Keratinocyte (primary cell): ENCODE results near the gene AMN. TPM values are rescaled to one million over a fixed set of nuclear protein-coding genes. Genes with fewer than 3 reads are reported as not detected.
"Not testable (repeated sequence)": the region's sequence is repeated elsewhere in the genome, so short reads cannot be mapped to it uniquely, and the experiment has no call there.

Experiments
- DNase-seq: peaks from one replicate; pipeline ENCODE4 v3.0.0-alpha.2; 2011; ENCODE audit warnings: low read depth, missing footprints, low spot score
- FAIRE-seq: peaks from 2 replicates; lab custom pipeline; 2011; peaks lifted over from hg19 to GRCh38; lab: Jason Lieb, UNC
- H2AFZ ChIP-seq: 2 replicates; pipeline ENCODE4 v1.6.0; 2012; ENCODE audit warnings: low read length, control low read depth, inconsistent platforms; ENCODE audit not compliant: control insufficient read depth
- H3K27ac ChIP-seq: 2 replicates; pipeline ENCODE4 v1.5.1; 2011; ENCODE audit warnings: low read length; ENCODE audit not compliant: control insufficient read depth, insufficient read depth
- H3K27me3 ChIP-seq: 3 replicates; pipeline ENCODE4 v1.6.0; 2011; ENCODE audit warnings: low read length; ENCODE audit not compliant: control insufficient read depth, insufficient read depth; ENCODE audit errors: extremely low read depth
- H3K36me3 ChIP-seq, 2 experiments: 2 replicates in 1 of 2; 3 replicates in 1 of 2; pipeline ENCODE4 v1.5.1; 2011; ENCODE audit warnings: low read length in 2 of 2, mild to moderate bottlenecking in 1 of 2; ENCODE audit not compliant: control insufficient read depth in 2 of 2, insufficient read depth in 2 of 2; ENCODE audit errors: extremely low read depth in 1 of 2
- H3K4me1 ChIP-seq: 3 replicates; pipeline ENCODE4 v1.5.1; 2011; ENCODE audit warnings: low read length; ENCODE audit not compliant: control insufficient read depth, insufficient read depth; ENCODE audit errors: extremely low read depth
- H3K4me2 ChIP-seq: 3 replicates; pipeline ENCODE4 v1.6.0; 2011; ENCODE audit warnings: low read depth, low read length; ENCODE audit not compliant: control insufficient read depth, insufficient read depth; ENCODE audit errors: extremely low read depth
- H3K4me3 ChIP-seq, 3 experiments: fragments of 200-600 bp in 1 of 3; sonication (generic) in 1 of 3; 2 replicates in 2 of 3; 3 replicates in 1 of 3; pipeline ENCODE4 v1.5.1; 2011 to 2016; ENCODE audit warnings: low read length in 3 of 3, mild to moderate bottlenecking in 3 of 3, control low read depth in 2 of 3, inconsistent platforms in 1 of 3, low read depth in 1 of 3, mixed read lengths in 1 of 3, mixed run types in 1 of 3, moderate library complexity in 1 of 3; ENCODE audit not compliant: control insufficient read depth in 2 of 3, insufficient read depth in 2 of 3; ENCODE audit errors: extremely low read depth in 1 of 3
- H3K79me2 ChIP-seq: 2 replicates; pipeline ENCODE4 v1.6.0; 2012; ENCODE audit warnings: low read length; ENCODE audit not compliant: control insufficient read depth, insufficient read depth
- H3K9ac ChIP-seq: 3 replicates; pipeline ENCODE4 v1.6.0; 2011; ENCODE audit warnings: low read length; ENCODE audit not compliant: control insufficient read depth, insufficient read depth; ENCODE audit errors: extremely low read depth
- H3K9me1 ChIP-seq: 3 replicates; pipeline ENCODE4 v1.6.0; 2011; ENCODE audit warnings: low read length; ENCODE audit not compliant: control insufficient read depth, insufficient read depth; ENCODE audit errors: extremely low read depth
- H3K9me3 ChIP-seq: 2 replicates; pipeline ENCODE4 v1.5.1; 2012; ENCODE audit warnings: low read depth, low read length; ENCODE audit not compliant: control insufficient read depth
- H4K20me1 ChIP-seq: 3 replicates; pipeline ENCODE4 v1.6.0; 2011; ENCODE audit warnings: low read length; ENCODE audit not compliant: control insufficient read depth, insufficient read depth; ENCODE audit errors: extremely low read depth
- EZH2 ChIP-seq: IDR thresholded peaks from one replicate; pipeline ENCODE4 v1.6.1; 2012; ENCODE audit warnings: inconsistent platforms, mild to moderate bottlenecking, low read length, moderate library complexity
- dilution Hi-C: fragments of 300-500 bp; cut with MboI; formaldehyde crosslinking; loops from one replicate; pipeline ENCODE4 v1.7.0; 2020; ENCODE audit warnings: low sequenced_read_pairs; ENCODE audit not compliant: extremely low pct_ligation_motif_present
- polyA plus RNA-seq, 5 experiments: library from polyadenylated mRNA; depleted of rRNA in 3 of 5; stranded (reverse) in 3 of 5; stranded (forward) in 1 of 5; unstranded in 1 of 5; fragments of >200 nt; gene quantifications; 1 replicate in 1 of 5; 2 replicates in 3 of 5; 3 replicates in 1 of 5; pipeline versions ENCODE4 v1.2.1 to v1.2.3, GENCODE V29; 2011 to 2012; ENCODE audit warnings: missing spikeins in 2 of 5, low read depth in 1 of 5, low replicate concordance in 1 of 5
- TF ChIP-seq, protein P1 (sequence below), 3 experiments: IDR thresholded peaks in 1 of 3; conservative IDR thresholded peaks in 1 of 3; optimal IDR thresholded peaks in 1 of 3; 2 replicates in 2 of 3; 3 replicates in 1 of 3; pipeline versions ENCODE3 to v1.5.1; 2011; ENCODE audit warnings: low read length in 3 of 3, mild to moderate bottlenecking in 3 of 3, moderate library complexity in 2 of 3, control low read depth in 1 of 3, inconsistent platforms in 1 of 3; ENCODE audit not compliant: insufficient read depth in 2 of 3; ENCODE audit errors: extremely low read depth in 1 of 3

The AMN gene
- polyA plus RNA-seq, 1 donor (not counting 4 experiments of a cell fraction or from before 2014, with no cell fraction given), result 0.22 TPM

- no peak overlapping the region for H3K4me3 ChIP-seq
- no peaks in the 10 kb centered on the region for H3K79me2 ChIP-seq
- TF ChIP-seq EZH2, result no peak
- TF ChIP-seq, protein P1, sequence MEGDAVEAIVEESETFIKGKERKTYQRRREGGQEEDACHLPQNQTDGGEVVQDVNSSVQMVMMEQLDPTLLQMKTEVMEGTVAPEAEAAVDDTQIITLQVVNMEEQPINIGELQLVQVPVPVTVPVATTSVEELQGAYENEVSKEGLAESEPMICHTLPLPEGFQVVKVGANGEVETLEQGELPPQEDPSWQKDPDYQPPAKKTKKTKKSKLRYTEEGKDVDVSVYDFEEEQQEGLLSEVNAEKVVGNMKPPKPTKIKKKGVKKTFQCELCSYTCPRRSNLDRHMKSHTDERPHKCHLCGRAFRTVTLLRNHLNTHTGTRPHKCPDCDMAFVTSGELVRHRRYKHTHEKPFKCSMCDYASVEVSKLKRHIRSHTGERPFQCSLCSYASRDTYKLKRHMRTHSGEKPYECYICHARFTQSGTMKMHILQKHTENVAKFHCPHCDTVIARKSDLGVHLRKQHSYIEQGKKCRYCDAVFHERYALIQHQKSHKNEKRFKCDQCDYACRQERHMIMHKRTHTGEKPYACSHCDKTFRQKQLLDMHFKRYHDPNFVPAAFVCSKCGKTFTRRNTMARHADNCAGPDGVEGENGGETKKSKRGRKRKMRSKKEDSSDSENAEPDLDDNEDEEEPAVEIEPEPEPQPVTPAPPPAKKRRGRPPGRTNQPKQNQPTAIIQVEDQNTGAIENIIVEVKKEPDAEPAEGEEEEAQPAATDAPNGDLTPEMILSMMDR (optimal IDR thresholded peaks at IDR 0.05 in 1 of 3, IDR thresholded peaks at IDR 0.05 in 1 of 3, conservative IDR thresholded peaks at IDR 0.05 in 1 of 3; ENCODE audit: extremely low read depth in 1 of 3, insufficient read depth in 2 of 3, low read length in 3 of 3), result no peak
- dilution Hi-C loops, result no loop called here
- H3K9me3 ChIP-seq, result no peaks in the 10 kb centered on the region
- no peak overlapping the region for H2AFZ ChIP-seq
- H3K9me1 ChIP-seq, result no peaks in the 10 kb centered on the region
- no peak overlapping the region for H3K4me2 ChIP-seq
- no peak for FAIRE-seq
- H3K27me3 ChIP-seq, result no peaks in the 10 kb centered on the region
- H3K36me3 ChIP-seq, result peaks cover 15 to 19% of the 10 kb centered on the region in 2 experiments
- no peaks in the 10 kb centered on the region for H4K20me1 ChIP-seq
- no peak for DNase-seq
- no peak overlapping the region for H3K27ac ChIP-seq
- H3K4me1 ChIP-seq, result no peaks in the 10 kb centered on the region
- H3K9ac ChIP-seq, result no peak overlapping the region
Measured at GRCh38 chr14:102873546-102874061, 48.9 kb upstream of the AMN start.

GRCh38 chr14:102875652-102876051 lies 46.8 kb upstream of the AMN start:
- H3K9me1 ChIP-seq, result no peaks in the 10 kb centered on the region
- H3K4me3 ChIP-seq, result no peak overlapping the region
- H3K4me2 ChIP-seq, result no peak overlapping the region
- dilution Hi-C loops, result no loop called here
- DNase-seq, result no peak
- H3K9me3 ChIP-seq, result no peaks in the 10 kb centered on the region
- no peaks in the 10 kb centered on the region for H3K27me3 ChIP-seq
- H3K79me2 ChIP-seq, result no peaks in the 10 kb centered on the region
- H3K9ac ChIP-seq, result no peak overlapping the region
- H4K20me1 ChIP-seq, result no peaks in the 10 kb centered on the region
- no peak overlapping the region for H2AFZ ChIP-seq
- no peak overlapping the region for H3K27ac ChIP-seq
- H3K4me1 ChIP-seq, result no peaks in the 10 kb centered on the region
- TF ChIP-seq, protein P1 (optimal IDR thresholded peaks at IDR 0.05 in 1 of 3, IDR thresholded peaks at IDR 0.05 in 1 of 3, conservative IDR thresholded peaks at IDR 0.05 in 1 of 3; ENCODE audit: extremely low read depth in 1 of 3, insufficient read depth in 2 of 3, low read length in 3 of 3), result no peak
- TF ChIP-seq EZH2, result no peak
- no peak for FAIRE-seq
- peaks cover 14 to 15% of the 10 kb centered on the region in 2 experiments for H3K36me3 ChIP-seq

GRCh38 chr14:102877511-102877910 lies 45.0 kb upstream of the AMN start:
- H3K36me3 ChIP-seq, H3K4me3 ChIP-seq, H4K20me1 ChIP-seq, H3K9me3 ChIP-seq, FAIRE-seq, H3K9ac ChIP-seq, H3K4me2 ChIP-seq, H3K27me3 ChIP-seq, H3K27ac ChIP-seq, H3K9me1 ChIP-seq, H3K4me1 ChIP-seq, DNase-seq, dilution Hi-C loops, H3K79me2 ChIP-seq, H2AFZ ChIP-seq: not testable (repeated sequence)
